ENCODE data around the gene GPR137B. TPM values are rescaled to one million over a fixed set of nuclear protein-coding genes. Genes with fewer than 3 reads are reported as not detected.

GPR137B gene
- total and polyA plus RNA-seq, 9 of the 15 experiments (the other 6 are each of a cell fraction or from before 2014, with no cell fraction given), result 0.04 to 1.0 (median 0.62) TPM

DNA sequence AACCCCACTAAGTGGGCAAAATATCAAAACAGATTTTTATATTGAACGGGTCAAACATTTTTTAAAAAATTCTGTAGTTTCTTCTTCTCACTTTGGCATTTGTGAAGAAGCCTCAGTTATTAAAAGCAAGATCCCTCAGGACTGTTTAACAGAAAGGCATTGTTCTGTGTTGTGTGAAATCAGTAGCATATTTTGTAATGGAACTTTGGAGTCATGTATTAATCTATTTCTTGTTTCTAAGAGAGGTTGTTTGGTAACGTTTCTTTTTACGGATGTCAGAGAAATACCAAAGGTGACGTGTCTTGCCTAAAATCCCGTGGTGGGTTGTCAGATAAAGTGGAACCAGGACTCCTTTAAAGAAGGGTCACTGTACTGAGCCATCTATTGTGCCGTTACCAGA, 23.7 kb downstream of the GPR137B start:
- FAIRE-seq (no peak), ATAC-seq (no peak), DNase-seq (ENCODE audit: extremely low read depth in 1 of 4, low spot score in 3 of 4) (no peak)
- Histone ChIP-seq H3K9ac (ENCODE audit: insufficient read depth in 1 of 2, low read depth in 2 of 2, low read length in 2 of 2) (no peak overlapping the region), H3K4me2 (ENCODE audit: insufficient read depth, low read length) (no peak overlapping the region), H3K27ac (ENCODE audit: extremely low read depth, low read depth, low read length) (no peak overlapping the region), H3K4me3 (no peak overlapping the region), H3K4me1 (replicated peaks in 1 of 2; ENCODE audit: control insufficient read depth in 2 of 2, insufficient read depth in 2 of 2, low read length in 2 of 2) (no peaks in the 10 kb centered on the region), H3K9me1 (ENCODE audit: control insufficient read depth, insufficient read depth, low read length) (no peaks in the 10 kb centered on the region), H3K27me3 (ENCODE audit: control insufficient read depth in 2 of 2, insufficient read depth in 2 of 2, low read length in 2 of 2) (peaks cover 8 to 26% of the 10 kb centered on the region in 2 experiments; a peak in 4 of 5 replicates), H3K36me3 (ENCODE audit: control insufficient read depth, insufficient read depth, low read length) (no peaks in the 10 kb centered on the region), H4K20me1 (replicated peaks; ENCODE audit: control insufficient read depth, insufficient read depth, low read length) (no peaks in the 10 kb centered on the region), H3K9me3 (replicated peaks; ENCODE audit: control insufficient read depth, insufficient read depth, low read depth, low read length) (peaks cover 4% of the 10 kb centered on the region; the same call in 1 of the 2 replicates), H2AFZ (ENCODE audit: low read depth, low read length) (no peak overlapping the region), H3K79me2 (ENCODE audit: control insufficient read depth, insufficient read depth, low read length) (no peaks in the 10 kb centered on the region)
- ChIA-PET CTCF (ENCODE audit: low intra/inter-chr PET ratio) (no interaction called here), POLR2A (no interaction called here)
- intact Hi-C loops (cut with micrococcal nuclease) (no loop called here), in situ Hi-C loops (cut with MboI) (no loop called here)
- no TSS peak for BruUV-seq (replicated peaks)
- 6% methylated on average over 6 of the region's 6 CpGs for WGBS (ENCODE audit: insufficient coverage, low coverage, missing lambda C conversion rate)
- TF ChIP-seq CREBBP (IDR thresholded peaks at IDR 0.05; ENCODE audit: low read depth, low read length) (no peak), MTF1 (CRISPR knock-in tag; IDR thresholded peaks at IDR 0.05; ENCODE audit: borderline replicate concordance) (no peak), NELFE (IDR thresholded peaks at IDR 0.05; ENCODE audit: insufficient read depth, insufficient read length) (no peak), MYBL2 (IDR thresholded peaks at IDR 0.05; ENCODE audit: low read depth) (no peak), MYBL2 (CRISPR knock-in tag; IDR thresholded peaks at IDR 0.05; ENCODE audit: borderline replicate concordance) (no peak), ZNF717 (CRISPR knock-in tag; IDR thresholded peaks at IDR 0.05) (no peak), POLR2AphosphoS5 (IDR thresholded peaks at IDR 0.05; ENCODE audit: control insufficient read depth, insufficient read depth, low read depth, low read length) (no peak), CBX5 (IDR thresholded peaks at IDR 0.05; ENCODE audit: borderline replicate concordance, low read depth) (no peak), MCM2 (IDR thresholded peaks at IDR 0.05; ENCODE audit: low read depth) (no peak), PHF21A (IDR thresholded peaks at IDR 0.05; ENCODE audit: borderline replicate concordance, low read depth) (no peak), FOXK2 (conservative IDR thresholded peaks at IDR 0.05 in 1 of 2, IDR thresholded peaks at IDR 0.05 in 1 of 2; ENCODE audit: low read depth in 2 of 2) (no peak), SMARCA4 (IDR thresholded peaks at IDR 0.05) (no peak), HIVEP1 (CRISPR knock-in tag; IDR thresholded peaks at IDR 0.05) (no peak), CBFA2T3 (IDR thresholded peaks at IDR 0.05) (no peak)
- TF ChIP-seq, protein P1, sequence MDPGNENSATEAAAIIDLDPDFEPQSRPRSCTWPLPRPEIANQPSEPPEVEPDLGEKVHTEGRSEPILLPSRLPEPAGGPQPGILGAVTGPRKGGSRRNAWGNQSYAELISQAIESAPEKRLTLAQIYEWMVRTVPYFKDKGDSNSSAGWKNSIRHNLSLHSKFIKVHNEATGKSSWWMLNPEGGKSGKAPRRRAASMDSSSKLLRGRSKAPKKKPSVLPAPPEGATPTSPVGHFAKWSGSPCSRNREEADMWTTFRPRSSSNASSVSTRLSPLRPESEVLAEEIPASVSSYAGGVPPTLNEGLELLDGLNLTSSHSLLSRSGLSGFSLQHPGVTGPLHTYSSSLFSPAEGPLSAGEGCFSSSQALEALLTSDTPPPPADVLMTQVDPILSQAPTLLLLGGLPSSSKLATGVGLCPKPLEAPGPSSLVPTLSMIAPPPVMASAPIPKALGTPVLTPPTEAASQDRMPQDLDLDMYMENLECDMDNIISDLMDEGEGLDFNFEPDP (CRISPR knock-in tag; IDR thresholded peaks at IDR 0.05), result no peak
- TF ChIP-seq, protein P2, sequence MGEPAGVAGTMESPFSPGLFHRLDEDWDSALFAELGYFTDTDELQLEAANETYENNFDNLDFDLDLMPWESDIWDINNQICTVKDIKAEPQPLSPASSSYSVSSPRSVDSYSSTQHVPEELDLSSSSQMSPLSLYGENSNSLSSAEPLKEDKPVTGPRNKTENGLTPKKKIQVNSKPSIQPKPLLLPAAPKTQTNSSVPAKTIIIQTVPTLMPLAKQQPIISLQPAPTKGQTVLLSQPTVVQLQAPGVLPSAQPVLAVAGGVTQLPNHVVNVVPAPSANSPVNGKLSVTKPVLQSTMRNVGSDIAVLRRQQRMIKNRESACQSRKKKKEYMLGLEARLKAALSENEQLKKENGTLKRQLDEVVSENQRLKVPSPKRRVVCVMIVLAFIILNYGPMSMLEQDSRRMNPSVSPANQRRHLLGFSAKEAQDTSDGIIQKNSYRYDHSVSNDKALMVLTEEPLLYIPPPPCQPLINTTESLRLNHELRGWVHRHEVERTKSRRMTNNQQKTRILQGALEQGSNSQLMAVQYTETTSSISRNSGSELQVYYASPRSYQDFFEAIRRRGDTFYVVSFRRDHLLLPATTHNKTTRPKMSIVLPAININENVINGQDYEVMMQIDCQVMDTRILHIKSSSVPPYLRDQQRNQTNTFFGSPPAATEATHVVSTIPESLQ (CRISPR knock-in tag; IDR thresholded peaks at IDR 0.05), result no peak
- TF ChIP-seq, protein P3, sequence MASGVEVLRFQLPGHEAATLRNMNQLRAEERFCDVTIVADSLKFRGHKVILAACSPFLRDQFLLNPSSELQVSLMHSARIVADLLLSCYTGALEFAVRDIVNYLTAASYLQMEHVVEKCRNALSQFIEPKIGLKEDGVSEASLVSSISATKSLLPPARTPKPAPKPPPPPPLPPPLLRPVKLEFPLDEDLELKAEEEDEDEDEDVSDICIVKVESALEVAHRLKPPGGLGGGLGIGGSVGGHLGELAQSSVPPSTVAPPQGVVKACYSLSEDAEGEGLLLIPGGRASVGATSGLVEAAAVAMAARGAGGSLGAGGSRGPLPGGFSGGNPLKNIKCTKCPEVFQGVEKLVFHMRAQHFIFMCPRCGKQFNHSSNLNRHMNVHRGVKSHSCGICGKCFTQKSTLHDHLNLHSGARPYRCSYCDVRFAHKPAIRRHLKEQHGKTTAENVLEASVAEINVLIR (CRISPR knock-in tag; IDR thresholded peaks at IDR 0.05), result no peak
- TF ChIP-seq, protein P4, sequence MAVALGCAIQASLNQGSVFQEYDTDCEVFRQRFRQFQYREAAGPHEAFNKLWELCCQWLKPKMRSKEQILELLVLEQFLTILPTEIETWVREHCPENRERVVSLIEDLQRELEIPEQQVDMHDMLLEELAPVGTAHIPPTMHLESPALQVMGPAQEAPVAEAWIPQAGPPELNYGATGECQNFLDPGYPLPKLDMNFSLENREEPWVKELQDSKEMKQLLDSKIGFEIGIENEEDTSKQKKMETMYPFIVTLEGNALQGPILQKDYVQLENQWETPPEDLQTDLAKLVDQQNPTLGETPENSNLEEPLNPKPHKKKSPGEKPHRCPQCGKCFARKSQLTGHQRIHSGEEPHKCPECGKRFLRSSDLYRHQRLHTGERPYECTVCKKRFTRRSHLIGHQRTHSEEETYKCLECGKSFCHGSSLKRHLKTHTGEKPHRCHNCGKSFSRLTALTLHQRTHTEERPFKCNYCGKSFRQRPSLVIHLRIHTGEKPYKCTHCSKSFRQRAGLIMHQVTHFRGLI (CRISPR knock-in tag; IDR thresholded peaks at IDR 0.05), result no peak

Data from K562 (cell line).